HL-60/S4 treated with retinoic acid at 250 ng/mL for 4 days and 3 days (cell line): Measurements from ENCODE around the gene TOPORS.

ENCODE experiments used
- in situ Hi-C: fragments of 300-500 bp; cut with MboI; formaldehyde crosslinking; loops from 2 replicates; pipeline ENCODE4 v1.7.0; 2022; ENCODE audit warnings: low sequenced_read_pairs

The TOPORS gene

DNA sequence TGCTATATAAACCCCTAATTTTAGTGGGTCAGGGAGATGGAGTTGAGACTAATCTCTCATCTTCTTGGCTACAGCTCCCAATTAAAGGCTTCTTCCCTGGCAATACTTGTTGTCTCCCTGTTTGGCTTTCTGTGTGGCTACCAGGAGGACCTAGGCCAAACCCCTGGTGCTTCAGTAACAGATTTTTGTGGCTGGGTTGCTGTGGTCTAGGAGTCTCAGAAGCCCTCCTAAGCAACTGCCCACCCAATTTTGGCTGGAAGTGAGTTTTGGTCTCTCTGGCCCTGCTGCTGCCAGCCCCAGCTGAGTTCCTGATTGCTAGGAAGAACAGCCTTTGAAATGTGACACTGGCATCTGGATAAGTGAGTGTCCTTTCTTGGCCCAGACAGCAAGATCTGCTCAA, 36.1 kb downstream of the TOPORS start:
- in situ Hi-C loops = no loop called here

DNA sequence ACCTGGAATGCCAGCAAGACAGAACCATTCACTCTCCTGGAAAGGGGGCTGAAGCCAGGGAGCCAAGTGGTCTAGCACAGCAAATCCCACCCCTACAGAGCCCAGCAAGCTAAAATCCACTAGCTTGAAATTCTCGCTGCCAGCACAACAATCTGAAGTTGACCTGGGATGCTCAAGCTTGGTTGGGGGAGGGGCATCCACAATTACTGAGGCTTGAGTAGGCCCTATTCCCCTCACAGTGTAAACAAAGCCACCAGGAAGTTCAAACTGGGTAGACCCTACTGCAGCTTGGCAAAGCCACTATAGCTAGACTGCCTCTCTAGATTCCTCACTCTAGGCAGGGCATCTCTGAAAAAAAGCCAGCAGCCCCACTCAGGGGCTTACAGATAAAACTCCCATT, 43.7 kb downstream of the TOPORS start:
- in situ Hi-C loops = no loop called here

DNA sequence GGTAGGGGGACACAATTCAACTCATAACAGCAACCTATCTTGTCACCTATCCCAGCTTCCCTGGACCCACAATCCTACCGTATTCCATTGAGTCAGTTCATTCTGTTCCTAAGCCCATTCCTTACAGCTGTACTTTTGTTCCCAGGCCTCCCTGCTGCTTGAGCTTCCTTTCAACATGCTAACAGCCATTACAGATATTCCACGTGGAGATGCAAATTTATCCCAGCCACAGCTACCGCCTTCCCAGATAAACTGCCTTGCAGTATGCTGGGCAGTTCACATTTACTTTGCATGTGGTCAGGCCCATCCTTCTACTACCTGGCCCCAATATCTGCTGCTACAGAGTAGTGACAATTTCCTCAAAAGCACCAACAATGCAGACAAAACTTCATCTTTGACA, 49.4 kb downstream of the TOPORS start:
- in situ Hi-C loops = no loop called here

DNA sequence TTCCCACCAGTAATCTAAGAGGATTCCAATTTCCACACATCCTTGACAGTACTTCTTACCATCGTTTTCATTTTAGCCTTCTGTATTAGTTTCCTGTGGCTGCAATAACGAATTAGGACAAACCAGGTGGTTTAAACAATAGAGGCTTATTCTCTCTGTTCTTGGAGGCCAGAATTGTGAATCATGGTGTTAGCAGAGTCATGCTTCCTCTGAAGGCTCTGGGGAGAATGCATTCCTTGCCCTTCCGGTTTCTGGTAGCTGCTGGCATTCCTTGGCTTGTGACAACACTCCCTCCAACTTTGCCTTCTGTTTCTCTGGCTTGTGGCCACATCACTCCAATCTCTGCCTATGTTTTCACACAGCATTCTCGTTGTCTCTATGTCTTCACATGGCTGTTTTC, 49.9 kb downstream of the TOPORS start:
- in situ Hi-C loops = no loop called here

DNA sequence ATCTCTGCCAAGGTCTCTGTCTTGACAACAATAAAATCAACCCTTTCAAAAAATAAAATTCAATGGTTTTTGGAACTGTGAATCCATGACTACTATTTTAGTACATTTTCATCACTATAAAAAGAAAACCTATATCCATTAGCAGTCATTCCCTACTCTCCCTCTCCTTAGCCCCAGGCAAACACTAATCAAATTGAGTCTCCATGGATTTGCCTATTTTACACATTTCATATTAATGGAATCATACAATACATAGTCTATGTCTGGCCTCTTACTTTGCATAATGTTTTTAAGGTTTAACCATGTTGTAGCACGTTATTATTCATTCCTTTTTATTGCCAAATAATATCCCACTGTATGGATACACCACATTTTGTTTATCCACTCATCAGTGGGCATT, 50.5 kb downstream of the TOPORS start:
- in situ Hi-C loops = no loop called here

DNA sequence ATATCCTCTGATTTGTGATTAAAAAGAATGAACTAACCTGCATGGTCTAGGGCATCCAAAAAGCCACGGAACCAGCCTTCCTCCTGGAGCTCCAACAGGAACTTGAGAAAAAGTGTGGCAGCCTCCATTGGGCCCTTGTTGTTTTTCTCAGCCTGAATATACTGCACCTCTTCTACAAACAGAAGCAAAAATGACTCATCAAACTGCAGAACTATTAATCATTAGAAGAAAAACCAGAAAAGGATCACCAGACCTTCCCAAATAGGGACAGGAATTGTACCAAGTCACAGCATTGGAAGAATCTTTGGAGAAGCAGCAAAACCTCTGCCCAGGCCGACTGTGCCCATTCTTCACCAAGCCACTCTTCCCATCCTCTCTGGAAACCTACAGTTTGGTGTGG, 51.6 kb downstream of the TOPORS start:
- in situ Hi-C loops = no loop called here

DNA sequence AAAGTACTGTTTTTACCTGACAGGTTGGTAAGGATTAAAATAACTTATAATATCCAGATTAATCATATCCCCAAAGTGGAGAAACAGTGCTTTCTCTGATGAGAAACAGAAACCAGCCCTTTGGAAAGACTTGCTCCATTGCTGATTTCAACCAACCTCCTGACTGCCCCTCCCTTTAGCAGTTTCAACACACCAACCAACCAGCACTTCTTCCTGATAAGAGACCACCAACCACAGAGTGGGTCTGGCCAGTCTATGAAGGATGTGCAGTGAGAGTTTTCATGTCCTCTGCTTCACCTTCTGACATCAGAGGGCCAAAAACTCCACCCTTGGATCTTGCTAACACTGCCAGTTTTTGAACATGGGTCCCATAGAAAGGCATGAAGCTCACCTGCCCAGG, 54.5 kb downstream of the TOPORS start:
- in situ Hi-C loops = no loop called here

DNA sequence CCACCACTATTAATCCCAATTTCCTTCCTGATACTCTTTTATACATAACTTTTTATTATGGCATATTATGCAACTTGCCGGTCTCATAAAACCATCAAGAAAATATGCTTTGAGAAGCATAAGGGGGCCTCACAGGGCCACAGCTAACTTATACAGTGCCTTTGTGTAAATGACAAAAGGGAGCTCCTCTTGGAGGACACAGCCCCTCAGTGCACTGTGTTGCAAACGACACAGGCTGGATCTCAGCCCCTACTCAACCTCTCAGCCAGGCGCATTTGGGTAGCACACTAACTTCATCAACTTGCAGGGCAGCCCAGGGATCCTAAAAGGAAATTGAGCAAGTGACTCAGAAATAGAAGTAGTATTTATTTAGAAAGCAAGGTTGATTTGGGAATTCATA, 61.8 kb downstream of the TOPORS start:
- in situ Hi-C loops = no loop called here
